NB4 (cell line): ENCODE data around the gene SCP2.

Experiments used
- CTCF ChIP-seq: IDR thresholded peaks from one replicate; pipeline ENCODE4 v1.5.1; 2012; ENCODE audit warnings: low read depth, low read length
- MAX ChIP-seq: IDR thresholded peaks from 2 replicates; pipeline ENCODE4 v1.6.1; 2011; ENCODE audit warnings: low read depth, low read length
- MYC ChIP-seq: IDR thresholded peaks from 2 replicates; pipeline ENCODE4 v1.6.1; 2011; ENCODE audit warnings: low read depth, low read length
- POLR2A ChIP-seq: IDR thresholded peaks from 2 replicates; pipeline ENCODE4 v1.6.1; 2011; ENCODE audit warnings: mild to moderate bottlenecking; ENCODE audit not compliant: insufficient read length; ENCODE audit errors: extremely low read depth

GRCh38 chr1:53044926-53045325, 117.8 kb downstream of the SCP2 start:
- TF ChIP-seq POLR2A (no peak), MAX (no peak), CTCF (no peak), MYC (no peak)
